Measurements from ENCODE around the gene ATG7.

DNA sequence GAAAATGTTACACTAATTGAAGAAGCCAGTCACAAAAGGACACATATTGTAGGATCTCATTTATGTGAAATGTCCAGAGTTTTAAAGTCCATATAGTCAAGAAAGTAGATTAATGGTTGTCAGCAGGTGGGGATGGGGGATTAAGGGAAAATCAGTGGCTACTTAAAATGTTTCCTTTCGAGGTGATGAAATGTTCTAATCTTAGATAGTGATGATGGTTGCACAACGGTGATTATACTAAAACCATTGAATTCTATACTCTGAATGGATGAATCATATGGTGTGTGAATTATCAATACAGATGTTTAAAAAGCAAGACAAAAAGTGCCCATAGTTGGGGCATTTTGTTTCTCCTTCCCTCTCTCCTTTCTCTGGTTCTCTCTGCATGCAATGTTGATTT is 164.6 kb downstream of the ATG7 start:
- TF ChIP-seq EZH2 (optimal IDR thresholded peaks at IDR 0.05; ENCODE audit: low read depth, low read length) (no peak), CTCF (IDR thresholded peaks at IDR 0.05; ENCODE audit: low read length) (no peak), EZH2phosphoT487 (IDR thresholded peaks at IDR 0.05; ENCODE audit: low read length) (no peak)

All from MM.1S (cell line).